Measurements from ENCODE around the gene KLC3. TPM values are rescaled to one million over a fixed set of nuclear protein-coding genes. Genes with fewer than 3 reads are reported as not detected.

KLC3 gene
- total RNA-seq, 4 donors from 2014 or later = 17.3 to 32.2 (median 27.0) TPM

DNA sequence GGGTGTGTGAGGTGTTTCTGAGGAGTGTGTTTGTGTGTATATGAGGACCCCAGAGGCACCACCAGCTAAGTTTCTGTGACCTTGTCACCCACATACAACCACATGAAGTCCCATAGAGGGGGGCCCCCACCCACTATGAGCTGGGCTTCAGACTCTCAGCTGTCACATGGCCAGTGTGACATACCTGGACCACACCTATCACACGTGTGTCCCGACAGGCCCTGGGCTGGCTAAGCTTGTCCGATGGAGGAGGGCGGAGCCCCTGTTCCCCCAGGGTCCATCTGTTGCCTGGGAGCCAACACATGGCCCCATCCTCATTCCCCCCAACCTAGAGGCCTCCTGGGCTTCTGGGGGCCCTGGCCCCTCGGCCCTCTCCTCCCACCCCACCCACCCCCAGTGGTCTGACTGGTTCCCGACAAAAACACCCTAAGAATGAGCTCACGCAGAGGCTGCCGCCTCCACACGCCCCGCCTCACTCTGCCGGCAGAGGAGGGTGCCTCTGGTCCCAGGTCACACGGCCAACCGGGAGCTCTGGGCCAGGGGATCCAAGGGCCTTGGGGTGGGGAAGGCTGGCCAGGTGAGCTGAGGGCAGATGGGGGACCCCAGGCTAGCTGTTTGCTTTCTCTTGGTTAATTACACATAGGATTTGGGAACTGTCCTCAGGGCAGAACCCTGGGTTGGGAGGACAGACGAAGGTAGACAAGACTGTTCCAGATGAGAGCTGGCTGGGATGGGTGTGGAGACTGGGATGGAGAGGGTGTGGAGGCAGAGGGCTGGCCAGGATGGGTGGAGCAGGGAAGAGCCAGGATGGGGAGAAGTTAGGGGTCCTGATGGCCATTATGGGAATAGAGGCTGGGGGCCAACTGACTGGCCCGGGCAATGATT lies 4.3 kb downstream of the KLC3 start:
- peaks cover 0 to 24% (median 0%) of the 10 kb centered on the region in 3 donors for H3K36me3 ChIP-seq
- intact Hi-C loops (cut with DNase I) = no loop called here
- H3K9me3 ChIP-seq = no peaks in the 10 kb centered on the region
- H3K27me3 ChIP-seq = peaks cover 0 to 65% (median 0%) of the 10 kb centered on the region in 4 donors
- WGBS, 2 donors = 46 to 51% methylated on average over 4 to 6 of the region's 15 CpGs
- TF ChIP-seq POLR2A (IDR thresholded peaks at IDR 0.05) = no peak
- TF ChIP-seq, protein P1, sequence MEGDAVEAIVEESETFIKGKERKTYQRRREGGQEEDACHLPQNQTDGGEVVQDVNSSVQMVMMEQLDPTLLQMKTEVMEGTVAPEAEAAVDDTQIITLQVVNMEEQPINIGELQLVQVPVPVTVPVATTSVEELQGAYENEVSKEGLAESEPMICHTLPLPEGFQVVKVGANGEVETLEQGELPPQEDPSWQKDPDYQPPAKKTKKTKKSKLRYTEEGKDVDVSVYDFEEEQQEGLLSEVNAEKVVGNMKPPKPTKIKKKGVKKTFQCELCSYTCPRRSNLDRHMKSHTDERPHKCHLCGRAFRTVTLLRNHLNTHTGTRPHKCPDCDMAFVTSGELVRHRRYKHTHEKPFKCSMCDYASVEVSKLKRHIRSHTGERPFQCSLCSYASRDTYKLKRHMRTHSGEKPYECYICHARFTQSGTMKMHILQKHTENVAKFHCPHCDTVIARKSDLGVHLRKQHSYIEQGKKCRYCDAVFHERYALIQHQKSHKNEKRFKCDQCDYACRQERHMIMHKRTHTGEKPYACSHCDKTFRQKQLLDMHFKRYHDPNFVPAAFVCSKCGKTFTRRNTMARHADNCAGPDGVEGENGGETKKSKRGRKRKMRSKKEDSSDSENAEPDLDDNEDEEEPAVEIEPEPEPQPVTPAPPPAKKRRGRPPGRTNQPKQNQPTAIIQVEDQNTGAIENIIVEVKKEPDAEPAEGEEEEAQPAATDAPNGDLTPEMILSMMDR (IDR thresholded peaks at IDR 0.05) = no peak
- DNase-seq = no peak
- peaks cover 5 to 39% (median 6%) of the 10 kb centered on the region in 3 donors for H3K4me1 ChIP-seq
- peak overlapping the region in 3 of 4 donors; percentile 9 to 32 (median 16) for H3K4me3 ChIP-seq
- H3K27ac ChIP-seq = peak overlapping the region in 3 of 4 donors; percentile 60 to 74 (median 70)

DNA sequence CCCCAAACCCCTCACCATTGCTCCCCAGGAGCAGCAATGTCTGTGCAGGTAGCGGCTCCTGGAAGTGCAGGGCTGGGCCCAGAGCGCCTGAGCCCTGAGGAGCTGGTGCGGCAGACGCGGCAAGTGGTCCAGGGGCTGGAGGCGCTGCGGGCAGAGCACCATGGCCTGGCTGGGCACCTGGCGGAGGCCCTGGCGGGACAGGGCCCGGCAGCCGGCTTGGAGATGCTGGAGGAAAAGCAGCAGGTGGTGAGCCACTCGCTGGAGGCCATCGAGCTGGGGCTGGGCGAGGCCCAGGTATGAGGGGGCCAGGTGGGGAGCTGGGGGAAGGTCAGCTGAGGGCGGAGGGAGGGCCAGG lies 4.9 kb downstream of the KLC3 start:
- Histone ChIP-seq H3K27ac (peak overlapping the region in 3 of 4 donors; percentile 60 to 74 (median 70)), H3K9me3 (no peaks in the 10 kb centered on the region), H3K4me1 (peaks cover 4 to 35% (median 6%) of the 10 kb centered on the region in 3 donors), H3K4me3 (no peak overlapping the region), H3K27me3 (peaks cover 0 to 59% (median 0%) of the 10 kb centered on the region in 4 donors), H3K36me3 (peaks cover 0 to 30% (median 2%) of the 10 kb centered on the region in 3 donors)
- TF ChIP-seq POLR2A (IDR thresholded peaks at IDR 0.05) = no peak
- TF ChIP-seq, protein P1 (IDR thresholded peaks at IDR 0.05) = no peak
- DNase-seq = no peak
- intact Hi-C loops (cut with DNase I) = no loop called here
- WGBS, 2 donors = 63 to 73% methylated on average over 2 to 5 of the region's 15 CpGs

DNA sequence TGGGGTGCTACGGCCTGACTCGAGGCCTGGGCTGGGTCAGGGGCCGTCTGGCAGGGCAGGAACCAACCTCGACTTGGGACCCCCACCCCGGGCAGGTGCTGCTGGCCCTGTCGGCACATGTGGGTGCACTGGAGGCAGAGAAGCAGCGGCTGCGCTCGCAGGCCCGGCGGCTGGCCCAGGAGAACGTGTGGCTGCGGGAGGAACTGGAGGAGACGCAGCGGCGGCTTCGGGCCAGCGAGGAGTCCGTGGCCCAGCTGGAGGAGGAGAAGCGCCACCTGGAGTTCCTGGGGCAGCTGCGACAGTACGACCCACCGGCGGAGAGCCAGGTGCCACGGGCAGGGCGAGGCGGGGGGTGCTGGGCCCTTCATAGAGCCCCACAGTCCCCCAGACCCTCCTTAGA lies 5.9 kb downstream of the KLC3 start:
- Histone ChIP-seq H3K4me1 (peaks cover 0 to 25% (median 6%) of the 10 kb centered on the region in 3 donors), H3K36me3 (peaks cover 5 to 40% (median 9%) of the 10 kb centered on the region in 3 donors), H3K4me3 (no peak overlapping the region), H3K9me3 (no peaks in the 10 kb centered on the region), H3K27me3 (peaks cover 0 to 49% (median 0%) of the 10 kb centered on the region in 4 donors), H3K27ac (no peak overlapping the region)
- no peak for DNase-seq
- intact Hi-C loops (cut with DNase I) = no loop called here
- 48 to 54% methylated on average over 13 to 17 of the region's 27 CpGs for WGBS, 2 donors
- TF ChIP-seq, protein P1 (IDR thresholded peaks at IDR 0.05) = no peak
- TF ChIP-seq POLR2A (IDR thresholded peaks at IDR 0.05) = no peak

DNA sequence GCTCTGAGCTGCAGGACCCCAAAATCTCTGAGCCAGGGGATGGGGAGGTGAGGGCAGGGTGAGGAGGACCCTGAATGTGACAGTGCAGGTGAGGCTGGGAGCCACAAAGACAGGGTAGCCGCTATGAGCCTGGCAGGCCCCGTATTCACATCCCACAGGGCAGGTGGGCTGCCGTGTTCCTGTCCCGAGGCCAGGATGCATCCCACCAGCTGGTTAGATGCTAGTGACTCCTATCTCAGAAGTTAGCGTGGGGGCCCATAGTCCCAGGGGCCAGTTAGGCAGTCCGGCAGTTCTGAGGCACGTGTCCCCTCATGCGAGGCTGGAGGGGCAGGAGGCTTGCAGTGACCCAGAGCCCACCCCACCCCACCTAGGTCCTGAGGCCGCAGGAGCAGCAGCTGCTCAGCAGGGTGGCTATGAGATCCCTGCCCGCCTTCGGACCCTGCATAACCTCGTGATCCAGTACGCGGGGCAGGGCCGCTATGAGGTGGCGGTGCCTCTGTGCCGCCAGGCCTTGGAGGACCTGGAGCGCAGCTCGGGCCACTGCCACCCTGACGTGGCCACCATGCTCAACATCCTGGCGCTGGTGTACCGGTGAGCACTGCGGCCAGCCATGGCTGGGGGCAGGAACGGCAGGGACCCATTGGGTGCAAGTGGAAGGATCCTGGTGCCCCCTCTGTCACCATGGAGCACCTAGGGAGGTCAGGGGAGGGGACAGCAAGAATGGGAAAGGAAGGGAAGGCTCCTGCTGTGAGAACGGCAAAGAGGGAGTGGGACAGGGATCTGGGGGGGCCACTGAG lies 7.2 kb downstream of the KLC3 start:
- intact Hi-C loops (cut with DNase I) = no loop called here
- Histone ChIP-seq H3K4me3 (no peak overlapping the region), H3K9me3 (no peaks in the 10 kb centered on the region), H3K27me3 (peaks cover 0 to 40% (median 0%) of the 10 kb centered on the region in 4 donors), H3K27ac (no peak overlapping the region), H3K4me1 (peaks cover 0 to 17% (median 6%) of the 10 kb centered on the region in 3 donors), H3K36me3 (peaks cover 9 to 53% (median 18%) of the 10 kb centered on the region in 3 donors)
- DNase-seq = no peak
- TF ChIP-seq, protein P1 (IDR thresholded peaks at IDR 0.05) = no peak
- TF ChIP-seq POLR2A (IDR thresholded peaks at IDR 0.05) = no peak
- 79 to 80% methylated on average over 8 to 9 of the region's 25 CpGs for WGBS, 2 donors

Data from esophagus squamous epithelium (tissue), 5 donors.